Adipocyte (in vitro differentiated cells): Measurements from ENCODE around the gene HAT1.
A peak's percentile ranks its signal among the peaks of the same experiment; 100 is the strongest.
"Not testable (repeated sequence)": the region's sequence is repeated elsewhere in the genome, so short reads cannot be mapped to it uniquely, and the experiment has no call there.

Source experiments
- DNase-seq: peaks from one replicate; pipeline ENCODE4 v3.0.0-alpha.2; 2015; ENCODE audit warnings: low read depth
- H3K27me3 ChIP-seq: replicated peaks from 2 replicates; pipeline ENCODE4 v1.7.0; 2013; ENCODE audit warnings: mild to moderate bottlenecking, low read length, moderate library complexity; ENCODE audit not compliant: control insufficient read depth, insufficient read depth
- H3K36me3 ChIP-seq: 2 replicates; pipeline ENCODE4 v1.7.0; 2013; ENCODE audit warnings: low read length, mild to moderate bottlenecking, moderate library complexity; ENCODE audit not compliant: control insufficient read depth, insufficient read depth, severe bottlenecking
- H3K4me1 ChIP-seq: 2 replicates; pipeline ENCODE4 v1.7.0; 2013; ENCODE audit warnings: mild to moderate bottlenecking, low read length, moderate library complexity; ENCODE audit not compliant: control insufficient read depth, insufficient read depth
- H3K4me3 ChIP-seq: 2 replicates; pipeline ENCODE4 v1.7.0; 2013; ENCODE audit warnings: mild to moderate bottlenecking, low read length, moderate library complexity
- H3K9ac ChIP-seq: 2 replicates; pipeline ENCODE4 v1.7.0; 2013; ENCODE audit warnings: mild to moderate bottlenecking, low read length, moderate library complexity
- H3K9me3 ChIP-seq: 2 replicates; pipeline ENCODE4 v1.7.0; 2013; ENCODE audit warnings: mild to moderate bottlenecking, low read length, moderate library complexity; ENCODE audit not compliant: control insufficient read depth

HAT1 gene

GRCh38 chr2:171979103-171979502 is 56.8 kb downstream of the HAT1 start:
- no peak for DNase-seq
- H3K4me1 ChIP-seq, result no peaks in the 10 kb centered on the region
- no peaks in the 10 kb centered on the region for H3K27me3 ChIP-seq
- no peak overlapping the region for H3K9ac ChIP-seq
- H3K4me3 ChIP-seq, result no peak overlapping the region
- H3K9me3 ChIP-seq, result no peaks in the 10 kb centered on the region
- H3K36me3 ChIP-seq, result peaks cover 60% of the 10 kb centered on the region

- H3K4me3 ChIP-seq, H3K9me3 ChIP-seq, H3K27me3 ChIP-seq, H3K9ac ChIP-seq, DNase-seq, H3K4me1 ChIP-seq: not testable (repeated sequence)
- peaks cover 38% of the 10 kb centered on the region for H3K36me3 ChIP-seq
Measured at GRCh38 chr2:171983924-171984323, 61.7 kb downstream of the HAT1 start.

- Histone ChIP-seq H3K4me1 (no peaks in the 10 kb centered on the region), H3K9ac (no peak overlapping the region), H3K36me3 (peaks cover 26% of the 10 kb centered on the region), H3K9me3 (no peaks in the 10 kb centered on the region), H3K27me3 (no peaks in the 10 kb centered on the region), H3K4me3 (no peak overlapping the region)
- DNase-seq, result peak; percentile 19
Measured at GRCh38 chr2:171985076-171985475, 62.8 kb downstream of the HAT1 start.

GRCh38 chr2:171986778-171987177 is 64.5 kb downstream of the HAT1 start:
- Histone ChIP-seq H3K36me3 (peaks cover 17% of the 10 kb centered on the region), H3K9ac (no peak overlapping the region), H3K4me1 (no peaks in the 10 kb centered on the region), H3K4me3 (no peak overlapping the region), H3K27me3 (no peaks in the 10 kb centered on the region), H3K9me3 (no peaks in the 10 kb centered on the region)
- DNase-seq, result no peak

- no peak overlapping the region for H3K9ac ChIP-seq
- no peak for DNase-seq
- no peaks in the 10 kb centered on the region for H3K36me3 ChIP-seq
- no peaks in the 10 kb centered on the region for H3K9me3 ChIP-seq
- H3K4me1 ChIP-seq, result no peaks in the 10 kb centered on the region
- H3K27me3 ChIP-seq, result peaks cover 5% of the 10 kb centered on the region
- H3K4me3 ChIP-seq, result no peak overlapping the region
Measured at GRCh38 chr2:171991027-171991426, 68.8 kb downstream of the HAT1 start.

- H3K4me1 ChIP-seq, result peaks cover 9% of the 10 kb centered on the region
- H3K4me3 ChIP-seq, result no peak overlapping the region
- no peaks in the 10 kb centered on the region for H3K36me3 ChIP-seq
- H3K9me3 ChIP-seq, result no peaks in the 10 kb centered on the region
- peaks cover 5% of the 10 kb centered on the region for H3K27me3 ChIP-seq
- no peak overlapping the region for H3K9ac ChIP-seq
- DNase-seq, result peak; percentile 19
Measured at GRCh38 chr2:171995586-171995985, 73.3 kb downstream of the HAT1 start.

GRCh38 chr2:171996021-171996420 is 73.8 kb downstream of the HAT1 start:
- no peak overlapping the region for H3K9ac ChIP-seq
- H3K4me1 ChIP-seq, result peaks cover 13% of the 10 kb centered on the region
- no peak for DNase-seq
- no peaks in the 10 kb centered on the region for H3K9me3 ChIP-seq
- no peak overlapping the region for H3K4me3 ChIP-seq
- peaks cover 5% of the 10 kb centered on the region for H3K27me3 ChIP-seq
- H3K36me3 ChIP-seq, result no peaks in the 10 kb centered on the region

- not testable (repeated sequence) for H3K9me3 ChIP-seq, H3K36me3 ChIP-seq, DNase-seq, H3K27me3 ChIP-seq, H3K4me3 ChIP-seq, H3K9ac ChIP-seq
- H3K4me1 ChIP-seq, result peaks cover 13% of the 10 kb centered on the region
Measured at GRCh38 chr2:171997031-171997430, 74.8 kb downstream of the HAT1 start.

- H3K9ac ChIP-seq, result peak overlapping the region; percentile 89
- DNase-seq, result no peak
- H3K36me3 ChIP-seq, result no peaks in the 10 kb centered on the region
- no peaks in the 10 kb centered on the region for H3K9me3 ChIP-seq
- H3K4me1 ChIP-seq, result peaks cover 13% of the 10 kb centered on the region
- H3K27me3 ChIP-seq, result peaks cover 5% of the 10 kb centered on the region
- H3K4me3 ChIP-seq, result peak overlapping the region; percentile 98
Measured at GRCh38 chr2:171999161-171999560, 76.9 kb downstream of the HAT1 start.

- Histone ChIP-seq H3K9ac (peak within 1 kb of the TSS; percentile 89), H3K27me3 (peaks cover 5% of the 10 kb centered on the region), H3K36me3 (no peaks in the 10 kb centered on the region), H3K4me1 (peaks cover 13% of the 10 kb centered on the region), H3K9me3 (no peaks in the 10 kb centered on the region), H3K4me3 (peak within 1 kb of the TSS; percentile 98)
- peak; percentile 96 for DNase-seq
Measured at GRCh38 chr2:171999604-172000469, 77.6 kb downstream of the HAT1 start, which contains the start of gene METAP1D. Gene METAP1D, plus strand, starts transcription at chr2:171999953. Its CDS starts 17 bp downstream, at chr2:171999970.

- peak overlapping the region; percentile 89 for H3K9ac ChIP-seq
- H3K4me3 ChIP-seq, result peak overlapping the region; percentile 98
- no peaks in the 10 kb centered on the region for H3K9me3 ChIP-seq
- H3K27me3 ChIP-seq, result no peaks in the 10 kb centered on the region
- H3K36me3 ChIP-seq, result no peaks in the 10 kb centered on the region
- H3K4me1 ChIP-seq, result peaks cover 13% of the 10 kb centered on the region
- DNase-seq, result no peak
Measured at GRCh38 chr2:172000696-172001361, 78.6 kb downstream of the HAT1 start.
